HepG2 (cell line): Measurements from ENCODE around the gene EPHX1. TPM values are rescaled to one million over a fixed set of nuclear protein-coding genes. Genes with fewer than 3 reads are reported as not detected.

Experiments used
- AHDC1 ChIP-seq: sonication (generic); formaldehyde crosslinking; IDR thresholded peaks from 2 replicates; pipeline ENCODE4 v1.5.1; 2020; ENCODE audit warnings: mild to moderate bottlenecking, missing genetic modification reagents, borderline replicate concordance
- CTCF ChIP-seq: sonication (generic); formaldehyde crosslinking; IDR thresholded peaks from 2 replicates; pipeline ENCODE4 v1.5.0; 2020; ENCODE audit warnings: mild to moderate bottlenecking, missing genetic modification reagents, moderate library complexity
- MAFK ChIP-seq, 2 experiments: IDR thresholded peaks in 1 of 2; conservative IDR thresholded peaks in 1 of 2; 2 replicates each; pipeline ENCODE4 v1.6.1; 2011; ENCODE audit warnings: improper control_type of control experiment in 2 of 2, low read length in 2 of 2
- PPARG ChIP-seq: conservative IDR thresholded peaks from 2 replicates; pipeline ENCODE4 v1.6.1; 2016; ENCODE audit warnings: missing biosample characterization, missing genetic modification reagents
- SAP130 ChIP-seq: IDR thresholded peaks from 2 replicates; pipeline ENCODE4 v1.6.1; 2016; ENCODE audit warnings: low read depth
- TBX2 ChIP-seq: sonication (generic); formaldehyde crosslinking; IDR thresholded peaks from 2 replicates; pipeline ENCODE4 v1.5.0; 2020; ENCODE audit warnings: missing genetic modification reagents, mild to moderate bottlenecking, borderline replicate concordance
- TOPORS ChIP-seq: sonication (generic); formaldehyde crosslinking; IDR thresholded peaks from 2 replicates; pipeline ENCODE4 v1.8.0; 2023; ENCODE audit warnings: mild to moderate bottlenecking, missing genetic modification reagents
- ZNF550 ChIP-seq: sonication (generic); formaldehyde crosslinking; IDR thresholded peaks from 2 replicates; pipeline ENCODE4 v1.4.0; 2020; ENCODE audit warnings: mild to moderate bottlenecking, missing genetic modification reagents, borderline replicate concordance
- ZNF687 ChIP-seq: sonication (generic); formaldehyde crosslinking; IDR thresholded peaks from 2 replicates; pipeline ENCODE4 v1.5.1; 2020; ENCODE audit warnings: mild to moderate bottlenecking, missing genetic modification reagents, moderate library complexity
- polyA plus RNA-seq, 8 experiments: library from polyadenylated mRNA; depleted of rRNA in 3 of 8; stranded (reverse) in 7 of 8; unstranded in 1 of 8; fragments of >200 nt; fragmentation: Illumina TruSeq in 4 of 8; extraction: Trizol in 4 of 8; gene quantifications; 2 replicates each; pipeline versions ENCODE4 v1.2.1 to v1.2.3, GENCODE V29; 2011 to 2016; ENCODE audit warnings: low read depth in 4 of 8, missing spikeins in 1 of 8, mixed read lengths in 1 of 8; ENCODE audit not compliant: insufficient read depth in 1 of 8
- total RNA-seq, 5 experiments: library from RNA; depleted of rRNA; stranded (reverse); fragments of >200 nt; fragmentation: Illumina TruSeq; extraction: Trizol; gene quantifications; 2 replicates each; pipeline ENCODE4 v1.2.3, GENCODE V29; 2016; ENCODE audit warnings: low read depth in 1 of 5
- TF ChIP-seq, protein P1 (sequence below): sonication (generic); formaldehyde crosslinking; IDR thresholded peaks from 2 replicates; pipeline ENCODE4 v1.5.0; 2020; ENCODE audit warnings: mild to moderate bottlenecking, missing genetic modification reagents, borderline replicate concordance

EPHX1 gene
- total and polyA plus RNA-seq, 2 of the 13 experiments (the other 11 are each of a cell fraction or from before 2014, with no cell fraction given), result 27.7 to 36.5 TPM

DNA sequence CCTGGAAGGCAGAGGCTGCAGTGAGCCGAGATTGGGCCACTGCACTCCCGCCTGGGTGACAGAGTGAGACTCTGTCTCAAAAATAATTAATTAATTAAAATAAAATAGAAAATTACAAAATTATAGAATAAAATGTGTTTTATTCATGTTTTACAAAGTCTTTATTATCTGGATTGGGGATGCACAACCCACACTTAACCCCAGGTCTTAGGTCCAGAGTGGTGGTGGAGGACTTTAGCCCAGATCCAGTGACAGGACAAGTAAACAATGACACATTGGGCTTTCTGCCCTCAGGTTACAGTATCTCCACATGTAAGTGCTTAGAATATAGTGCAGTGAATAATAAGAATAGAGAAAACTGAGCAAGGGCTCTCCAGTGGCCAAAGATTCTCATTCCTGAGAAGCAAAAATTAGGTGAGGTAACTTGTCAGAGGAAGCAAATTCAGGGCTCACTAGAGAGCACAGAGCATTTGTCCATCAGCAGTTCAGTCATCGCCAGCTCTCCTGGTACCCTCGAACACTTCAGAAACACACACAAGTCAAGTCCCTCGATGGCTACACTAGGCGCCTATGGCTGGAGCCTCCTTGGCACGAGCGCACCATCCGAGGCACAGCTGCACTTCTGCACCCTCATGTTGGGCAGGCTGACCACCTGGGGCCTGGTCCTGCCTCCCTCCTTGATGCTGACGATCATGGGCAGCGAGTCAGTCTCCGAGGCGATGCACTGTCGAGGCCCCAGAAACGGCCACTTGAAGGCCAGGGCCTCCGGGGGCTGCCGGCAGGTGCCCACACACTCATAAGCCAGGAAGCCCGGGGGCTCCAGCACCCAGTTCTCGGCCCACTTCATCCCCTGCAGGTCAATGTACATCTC is 76.5 kb downstream of the EPHX1 start (continued):
- no peak for TF ChIP-seq ZNF550
- 0 out of 2 replicates have a peak, but pooled peaks have one; percentile 20 for TF ChIP-seq TBX2 (CRISPR knock-in tag)
- peak; percentile 73; the same call in 1 of the 2 replicates for TF ChIP-seq ZNF687 (CRISPR knock-in tag)
- peak; percentile 75 for TF ChIP-seq SAP130 (CRISPR knock-in tag)
- TF ChIP-seq TOPORS (CRISPR knock-in tag), result no peak
- TF ChIP-seq AHDC1 (CRISPR knock-in tag), result peak; percentile 25; the same call in 1 of the 2 replicates
- 0 out of 2 replicates have a peak, but pooled peaks have one; percentile 40 for TF ChIP-seq PPARG (CRISPR knock-in tag)
- TF ChIP-seq, protein P1, sequence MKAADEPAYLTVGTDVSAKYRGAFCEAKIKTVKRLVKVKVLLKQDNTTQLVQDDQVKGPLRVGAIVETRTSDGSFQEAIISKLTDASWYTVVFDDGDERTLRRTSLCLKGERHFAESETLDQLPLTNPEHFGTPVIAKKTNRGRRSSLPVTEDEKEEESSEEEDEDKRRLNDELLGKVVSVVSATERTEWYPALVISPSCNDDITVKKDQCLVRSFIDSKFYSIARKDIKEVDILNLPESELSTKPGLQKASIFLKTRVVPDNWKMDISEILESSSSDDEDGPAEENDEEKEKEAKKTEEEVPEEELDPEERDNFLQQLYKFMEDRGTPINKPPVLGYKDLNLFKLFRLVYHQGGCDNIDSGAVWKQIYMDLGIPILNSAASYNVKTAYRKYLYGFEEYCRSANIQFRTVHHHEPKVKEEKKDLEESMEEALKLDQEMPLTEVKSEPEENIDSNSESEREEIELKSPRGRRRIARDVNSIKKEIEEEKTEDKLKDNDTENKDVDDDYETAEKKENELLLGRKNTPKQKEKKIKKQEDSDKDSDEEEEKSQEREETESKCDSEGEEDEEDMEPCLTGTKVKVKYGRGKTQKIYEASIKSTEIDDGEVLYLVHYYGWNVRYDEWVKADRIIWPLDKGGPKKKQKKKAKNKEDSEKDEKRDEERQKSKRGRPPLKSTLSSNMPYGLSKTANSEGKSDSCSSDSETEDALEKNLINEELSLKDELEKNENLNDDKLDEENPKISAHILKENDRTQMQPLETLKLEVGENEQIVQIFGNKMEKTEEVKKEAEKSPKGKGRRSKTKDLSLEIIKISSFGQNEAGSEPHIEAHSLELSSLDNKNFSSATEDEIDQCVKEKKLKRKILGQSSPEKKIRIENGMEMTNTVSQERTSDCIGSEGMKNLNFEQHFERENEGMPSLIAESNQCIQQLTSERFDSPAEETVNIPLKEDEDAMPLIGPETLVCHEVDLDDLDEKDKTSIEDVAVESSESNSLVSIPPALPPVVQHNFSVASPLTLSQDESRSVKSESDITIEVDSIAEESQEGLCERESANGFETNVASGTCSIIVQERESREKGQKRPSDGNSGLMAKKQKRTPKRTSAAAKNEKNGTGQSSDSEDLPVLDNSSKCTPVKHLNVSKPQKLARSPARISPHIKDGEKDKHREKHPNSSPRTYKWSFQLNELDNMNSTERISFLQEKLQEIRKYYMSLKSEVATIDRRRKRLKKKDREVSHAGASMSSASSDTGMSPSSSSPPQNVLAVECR, result peak; percentile 23; the same call in 1 of the 2 replicates
- no peak for TF ChIP-seq MAFK (conservative IDR thresholded peaks at IDR 0.05 in 1 of 2, IDR thresholded peaks at IDR 0.05 in 1 of 2; ENCODE audit: low read length in 2 of 2)
- 0 out of 2 replicates have a peak, but pooled peaks have one; percentile 5 for TF ChIP-seq CTCF (CRISPR knock-in tag)
